ENCODE measurements around the gene CWC25.

- TF ChIP-seq POLR2A (IDR thresholded peaks at IDR 0.05; ENCODE audit: low read depth, low read length) (no peak), POLR2AphosphoS5 (IDR thresholded peaks at IDR 0.05; ENCODE audit: low read depth, low read length) (no peak)
Measured at GRCh38 chr17:38809828-38810227, 15.3 kb downstream of the CWC25 start.
